Pulmonary artery endothelial cell (primary cell): Measurements from ENCODE around the gene EDAR. TPM values are rescaled to one million over a fixed set of nuclear protein-coding genes. Genes with fewer than 3 reads are reported as not detected.
A peak's percentile ranks its signal among the peaks of the same experiment; 100 is the strongest.

Source experiments
- DNase-seq: peaks from one replicate; pipeline ENCODE4 v3.0.0-alpha.2; 2011; ENCODE audit warnings: low read depth, low spot score
- total RNA-seq: library from RNA; depleted of rRNA; stranded (reverse); fragments of >200 nt; gene quantifications from 2 replicates; pipeline ENCODE4 v1.2.3, GENCODE V29; 2014

Gene EDAR
- total RNA-seq, 1 donor from 2014 or later, result not detected

DNA sequence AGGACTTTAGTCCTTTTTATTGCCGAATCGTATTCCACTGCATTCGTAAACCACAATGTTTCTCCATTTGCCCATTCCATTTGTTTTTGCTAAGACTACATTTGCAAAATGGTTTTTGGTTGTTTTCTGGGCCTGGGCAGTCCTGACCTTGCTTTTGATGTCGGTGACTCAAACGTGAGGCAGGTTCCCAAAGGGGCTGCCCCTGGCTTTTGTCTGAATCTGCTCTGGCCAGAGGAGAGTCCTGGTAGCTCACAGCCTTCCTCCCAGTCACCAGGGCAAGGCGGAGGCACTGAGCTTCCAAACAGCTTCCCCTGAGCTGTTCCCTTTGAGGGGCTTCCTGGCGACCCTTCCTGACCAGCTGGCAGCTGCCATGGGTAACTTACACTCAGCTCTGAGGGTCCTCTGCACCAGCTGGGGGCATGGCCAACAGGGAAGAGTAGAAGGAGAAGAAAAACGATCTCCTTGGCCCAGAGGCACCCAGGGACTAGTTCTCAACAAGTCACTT is 47.8 kb downstream of the EDAR start:
- no peak for DNase-seq

DNA sequence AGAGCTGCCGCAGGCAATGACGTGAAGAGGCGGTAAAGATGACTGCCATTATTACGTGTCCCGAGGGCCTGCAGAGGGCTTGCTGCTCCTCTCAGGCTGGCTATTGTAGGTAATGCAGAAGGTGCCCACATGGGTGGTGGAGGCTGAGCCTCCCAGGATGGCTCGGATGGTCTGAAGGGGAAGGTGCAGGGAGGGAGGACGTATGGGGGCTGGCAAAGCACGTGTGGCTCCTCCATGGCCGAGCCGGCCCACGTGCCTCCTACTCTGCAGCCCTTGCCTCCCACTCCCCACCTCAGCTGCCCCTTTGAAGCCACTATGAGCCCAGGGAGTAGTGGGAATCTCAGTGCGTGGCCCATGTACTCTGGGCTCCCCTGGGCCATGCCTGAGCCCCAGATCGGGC is 48.9 kb downstream of the EDAR start:
- no peak for DNase-seq

DNA sequence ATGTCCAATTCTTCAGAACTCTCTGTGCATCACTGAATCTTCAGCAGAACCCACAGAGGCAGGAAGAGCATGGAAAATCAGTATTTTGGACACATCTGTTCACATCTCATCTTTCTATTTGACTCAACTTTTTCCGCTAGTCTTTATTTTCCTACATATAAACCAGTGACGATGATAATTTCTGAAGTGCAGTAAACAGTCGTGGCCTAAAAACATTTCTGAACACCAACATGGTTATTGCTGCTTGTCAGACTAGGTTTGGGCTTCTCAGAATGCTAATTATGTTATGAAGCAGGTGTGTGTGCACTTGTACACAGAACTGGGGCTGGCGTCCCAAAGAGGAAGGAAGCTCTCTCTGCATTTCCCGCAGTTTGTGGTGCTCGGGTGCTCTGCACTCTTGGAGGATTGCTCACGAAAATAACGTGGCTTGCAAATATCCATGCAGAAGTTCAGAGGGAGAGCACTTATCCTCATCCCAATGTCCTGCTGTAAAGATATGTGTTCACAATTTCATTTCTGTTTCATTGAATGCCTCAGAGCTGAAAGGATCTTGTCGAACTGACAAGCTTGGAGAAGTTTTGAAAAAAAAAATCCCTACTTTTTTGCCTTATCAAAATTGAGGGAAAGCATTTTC is 50.8 kb downstream of the EDAR start:
- no peak for DNase-seq

DNA sequence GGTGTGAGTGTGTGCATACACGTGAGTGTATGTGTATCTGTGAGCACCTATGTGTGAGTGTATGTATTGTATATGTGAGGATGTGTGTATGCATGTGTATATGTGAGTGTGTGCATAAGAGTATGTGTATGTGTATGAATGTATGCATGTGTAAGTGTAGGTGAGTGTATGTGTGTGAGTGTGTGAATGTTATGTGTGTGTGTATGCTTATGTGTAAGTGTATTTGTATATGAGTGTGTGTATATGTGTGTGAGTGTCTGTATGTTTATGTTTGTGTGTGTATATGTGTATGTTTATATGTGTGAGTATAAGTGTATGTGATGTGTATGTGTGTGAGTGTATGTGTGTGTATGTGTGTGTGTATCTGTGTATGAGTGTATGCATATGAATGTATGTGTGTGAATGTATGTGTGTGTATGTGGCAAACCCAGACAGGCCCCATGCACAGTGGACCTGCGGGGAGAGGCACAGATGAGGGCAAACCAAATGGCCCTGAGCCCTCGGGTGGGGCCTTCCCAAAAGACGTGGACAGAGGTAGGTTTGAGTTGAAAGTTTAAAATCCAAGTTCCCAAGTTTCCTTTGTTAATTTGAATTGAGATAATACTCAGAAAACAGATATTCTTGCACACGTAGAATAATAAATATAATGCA is 51.5 kb downstream of the EDAR start:
- DNase-seq, result no peak

DNA sequence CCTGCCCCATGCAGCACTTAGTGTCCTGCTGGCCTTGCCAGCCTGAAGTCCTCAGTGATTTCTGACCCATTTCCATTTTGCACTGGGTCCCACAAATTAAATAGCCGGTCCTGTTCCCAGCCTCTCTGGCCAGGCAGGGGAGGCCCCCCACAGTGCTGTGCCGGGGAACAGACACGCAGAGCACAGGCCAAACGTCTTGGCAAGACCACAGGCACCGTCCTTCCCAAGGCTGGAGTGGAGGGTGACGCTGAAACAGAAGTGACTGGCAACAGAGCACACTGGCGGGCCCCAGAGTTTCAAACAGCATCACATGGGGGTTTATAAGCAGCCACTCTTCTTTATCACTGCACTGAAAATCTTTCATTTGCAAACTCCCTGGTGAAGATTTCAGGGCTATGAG is 52.2 kb downstream of the EDAR start:
- DNase-seq, result no peak

DNA sequence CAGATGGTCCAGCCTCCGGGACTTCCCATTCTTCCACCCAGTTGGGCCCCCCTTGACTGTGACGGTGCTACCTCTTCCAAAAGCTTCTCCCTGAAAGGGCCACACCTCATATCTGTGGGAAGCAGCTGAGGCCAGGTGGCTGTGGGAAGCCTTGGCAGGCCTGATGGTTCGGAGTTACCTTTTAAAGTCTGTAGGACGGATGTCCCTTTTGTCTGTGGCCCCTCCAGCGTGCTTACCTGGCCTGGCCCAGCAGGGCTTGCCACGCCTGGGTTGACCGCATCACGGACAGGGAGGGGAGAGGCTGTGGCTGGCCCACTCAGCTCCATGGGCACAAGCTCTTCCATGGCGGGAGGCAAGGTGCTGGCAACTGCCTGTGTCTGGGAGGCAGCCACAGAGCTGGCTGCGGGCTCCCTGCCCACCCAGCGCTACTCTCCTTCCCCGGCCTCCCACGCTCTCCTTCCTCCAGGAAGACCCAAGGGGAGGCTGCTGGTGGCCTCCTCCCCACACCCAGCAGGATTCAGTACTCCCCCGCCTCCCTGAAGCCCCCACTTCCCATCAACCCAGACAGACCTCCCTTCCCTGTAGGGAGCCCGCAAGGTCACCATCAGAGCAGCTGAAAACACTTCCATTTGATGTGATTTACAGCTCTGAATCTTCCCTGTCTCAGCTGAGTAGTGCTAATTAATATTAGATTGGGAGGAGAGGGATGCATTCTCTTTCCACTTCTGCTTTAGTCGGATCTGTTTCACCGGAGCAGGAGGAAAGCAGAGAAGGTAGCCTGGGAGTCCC is 52.8 kb downstream of the EDAR start:
- no peak for DNase-seq

DNA sequence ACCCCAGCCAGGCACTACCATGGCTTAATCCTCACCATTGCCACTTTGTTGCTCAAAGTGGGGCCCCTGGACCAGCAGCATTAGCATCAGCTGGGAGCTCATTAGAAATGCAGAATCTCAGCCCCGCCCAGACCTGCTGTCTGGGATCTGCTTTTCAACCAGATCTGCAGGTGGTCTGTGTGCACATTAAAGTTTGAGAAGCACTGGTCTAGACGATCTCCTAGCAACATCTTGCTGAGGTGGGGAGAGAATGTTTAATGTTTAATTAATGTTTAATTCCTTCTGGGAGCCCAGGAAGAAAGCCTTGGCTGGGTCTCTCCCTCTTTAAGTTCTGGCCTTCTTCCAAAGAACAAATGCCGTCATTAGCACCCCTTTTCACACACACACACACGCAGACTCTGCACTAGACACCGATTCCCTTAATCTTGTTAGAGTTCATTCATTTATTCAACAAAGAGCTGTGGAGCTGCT is 53.7 kb downstream of the EDAR start:
- no peak for DNase-seq

DNA sequence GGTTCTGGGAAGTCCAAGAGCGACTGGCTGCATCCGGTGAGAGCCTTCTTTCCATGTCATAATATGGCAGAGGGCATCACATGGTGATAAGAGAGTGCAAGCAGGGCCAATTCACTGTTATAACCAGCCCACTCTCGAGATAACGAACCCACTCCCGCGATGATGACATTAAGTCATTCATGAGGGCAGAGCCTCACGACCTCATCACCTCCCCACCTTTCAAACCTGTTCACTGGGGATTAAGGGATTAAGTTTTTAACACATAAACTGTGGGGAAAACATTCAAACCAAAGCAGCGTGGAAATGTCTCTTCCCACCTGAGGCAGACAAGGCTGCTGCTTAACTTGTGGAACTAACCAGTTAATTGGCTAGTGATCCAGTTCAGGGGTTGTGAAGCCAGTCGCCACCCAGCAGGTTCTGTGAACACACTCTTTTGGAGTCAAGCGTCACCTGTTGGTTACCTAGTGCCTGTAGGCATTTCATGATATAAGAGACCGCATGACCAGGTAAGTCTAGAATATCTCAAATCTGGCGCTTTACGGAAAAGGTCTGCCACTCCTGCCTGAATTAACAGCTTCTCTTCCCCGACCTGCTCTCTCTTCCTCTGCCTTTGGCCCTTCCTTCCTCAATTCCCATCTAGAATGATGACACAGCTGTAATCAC is 54.3 kb downstream of the EDAR start:
- no peak for DNase-seq

DNA sequence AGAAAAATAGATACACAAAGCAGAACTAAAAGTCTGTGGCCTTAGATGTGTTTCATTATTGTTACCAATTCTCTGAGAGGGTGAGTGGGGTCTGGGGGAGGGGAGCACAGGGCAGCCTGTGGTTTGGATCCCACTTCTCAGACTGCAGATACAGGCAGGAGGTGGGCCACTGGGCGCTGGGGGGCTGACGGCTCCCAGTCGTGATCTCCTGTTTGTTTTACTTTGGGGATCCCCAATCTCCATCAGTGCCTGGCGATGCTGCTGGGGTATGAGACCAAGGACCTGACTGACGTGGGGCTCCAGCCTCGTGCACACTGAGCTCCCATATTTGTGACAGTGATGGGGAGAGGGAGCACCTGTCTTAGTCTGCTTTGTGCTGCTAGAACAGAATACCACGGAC is 54.9 kb downstream of the EDAR start:
- no peak for DNase-seq

DNA sequence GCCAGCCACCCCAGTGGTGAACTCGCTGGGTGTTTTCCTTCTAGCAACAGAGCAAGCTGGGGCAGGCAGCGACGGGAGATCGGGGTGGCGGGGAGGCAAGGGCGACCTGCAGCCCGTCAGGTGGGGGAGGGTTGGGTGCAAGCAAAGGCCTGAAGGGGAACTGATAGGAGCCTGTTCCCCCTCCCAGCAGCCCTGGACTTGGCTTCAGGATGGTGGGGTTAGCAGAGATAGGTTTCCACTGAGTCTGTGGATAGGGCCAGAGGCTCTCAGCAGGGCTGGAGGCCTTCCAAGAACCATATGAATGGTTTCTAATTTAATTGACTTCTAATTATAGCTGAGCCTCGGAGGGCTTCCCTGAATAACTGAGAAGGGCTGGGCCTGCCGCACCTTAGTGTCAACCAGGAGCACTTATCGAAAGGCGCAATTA is 55.3 kb downstream of the EDAR start:
- DNase-seq, result no peak

DNA sequence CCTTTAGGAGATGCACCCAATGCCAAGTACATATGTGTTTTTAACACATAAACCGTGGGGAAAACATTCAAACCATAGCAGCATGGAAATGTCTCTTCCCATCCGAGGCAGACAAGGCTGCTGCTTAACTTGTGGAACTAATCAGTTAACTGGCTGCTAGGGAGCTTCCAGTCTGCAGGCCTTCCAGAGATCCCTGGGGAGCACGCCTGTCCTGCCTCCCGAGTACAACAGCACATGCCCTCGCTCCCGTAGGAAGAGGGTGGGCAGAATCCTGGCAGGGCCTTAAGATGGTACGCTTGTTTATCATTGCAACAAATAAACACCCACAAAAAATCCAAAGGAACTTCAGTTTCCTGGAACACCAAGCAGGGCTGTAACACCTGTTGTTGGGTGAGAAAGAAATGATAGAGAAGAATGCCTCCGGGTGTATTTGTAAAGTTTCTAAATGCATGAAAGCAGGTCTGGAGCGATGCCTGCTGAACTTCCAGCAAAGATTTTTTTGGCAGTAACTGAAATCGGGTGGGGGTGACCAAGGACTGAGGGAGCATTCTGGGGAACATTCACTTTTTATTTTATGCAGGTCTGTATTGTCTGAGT is 56.2 kb downstream of the EDAR start:
- no peak for DNase-seq

DNA sequence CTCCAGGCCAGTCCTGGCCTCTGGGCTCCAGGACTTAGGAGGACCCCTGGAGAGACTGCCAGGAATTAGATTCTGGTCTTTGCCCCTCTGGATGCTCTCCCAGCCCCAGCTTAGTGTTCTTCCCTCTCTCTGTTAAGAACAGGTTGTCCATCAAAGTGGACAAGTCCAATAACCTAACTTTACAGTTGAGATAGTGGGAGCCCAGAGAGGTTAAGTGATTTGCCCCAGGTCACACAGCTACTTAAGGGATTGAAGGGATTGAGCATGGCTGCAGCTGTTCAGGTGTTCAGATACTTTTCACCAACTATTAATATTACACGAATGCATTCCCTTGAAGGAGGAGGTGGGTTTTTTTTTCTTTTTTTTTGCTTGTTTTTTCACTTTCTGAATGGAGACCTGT is 57.6 kb downstream of the EDAR start:
- no peak for DNase-seq

DNA sequence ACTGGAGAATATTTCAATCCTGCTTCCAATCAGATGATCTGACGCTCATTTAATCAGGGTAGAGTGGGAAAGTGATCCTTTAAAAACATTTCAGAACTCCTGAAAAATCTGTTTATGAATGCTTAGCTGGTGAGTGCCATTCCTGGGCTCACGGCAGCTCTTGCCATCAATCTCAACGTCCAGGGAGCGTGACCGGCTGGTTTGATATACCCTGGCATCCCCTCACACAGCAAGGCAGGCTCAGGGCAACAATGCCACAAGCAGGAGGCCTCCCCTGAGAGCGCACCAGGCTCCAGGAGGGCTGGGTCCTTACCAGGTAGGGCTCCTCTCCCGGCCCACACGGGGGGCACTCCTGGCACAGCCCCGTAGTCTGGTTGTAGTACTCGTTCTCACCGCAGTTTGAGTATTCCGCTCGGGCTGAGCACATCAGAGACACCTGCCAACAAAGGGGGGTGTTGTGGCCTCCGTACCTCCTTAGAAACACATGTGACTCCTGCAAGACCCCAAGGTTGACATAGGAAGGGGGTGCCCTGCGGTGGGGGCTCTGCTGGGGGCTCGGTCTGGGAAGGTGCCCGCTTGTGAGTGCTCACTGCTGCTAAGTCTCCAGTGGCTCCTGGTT is 59.1 kb downstream of the EDAR start:
- DNase-seq, result no peak

DNA sequence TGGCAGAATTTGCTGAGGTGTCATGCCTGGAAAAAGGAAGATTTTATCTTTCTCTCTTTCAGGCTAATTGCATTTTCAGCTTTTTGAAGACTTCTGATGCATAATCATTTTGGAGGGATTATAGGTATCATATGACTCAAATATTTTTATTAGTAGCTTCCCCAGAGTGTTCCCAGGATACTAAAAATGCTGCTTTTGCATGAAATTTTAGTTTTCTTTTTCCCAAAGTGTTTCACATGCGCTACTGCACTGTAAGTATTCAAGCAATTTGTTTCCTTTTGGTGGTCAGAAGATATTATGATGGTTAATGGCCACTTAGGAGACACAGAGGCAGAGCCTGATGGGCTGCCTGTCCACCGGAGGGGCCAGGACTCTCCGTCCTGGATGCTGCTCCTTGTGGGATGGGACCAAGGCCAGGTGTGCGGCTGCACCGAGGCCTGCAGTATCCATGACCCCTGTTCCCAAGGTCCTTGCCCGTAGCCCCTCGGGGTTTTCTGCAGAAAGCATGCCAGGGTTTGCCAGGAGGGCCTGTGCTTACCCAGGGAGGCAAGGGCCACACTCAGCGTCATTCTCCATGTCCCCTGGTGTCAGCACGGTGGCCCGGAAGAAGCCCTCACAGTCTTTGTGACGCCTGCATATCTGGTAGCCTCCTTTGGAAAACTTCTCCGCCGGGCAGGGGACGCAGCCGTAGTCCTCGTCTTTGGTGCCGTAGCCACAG is 60.2 kb downstream of the EDAR start:
- DNase-seq, result no peak

DNA sequence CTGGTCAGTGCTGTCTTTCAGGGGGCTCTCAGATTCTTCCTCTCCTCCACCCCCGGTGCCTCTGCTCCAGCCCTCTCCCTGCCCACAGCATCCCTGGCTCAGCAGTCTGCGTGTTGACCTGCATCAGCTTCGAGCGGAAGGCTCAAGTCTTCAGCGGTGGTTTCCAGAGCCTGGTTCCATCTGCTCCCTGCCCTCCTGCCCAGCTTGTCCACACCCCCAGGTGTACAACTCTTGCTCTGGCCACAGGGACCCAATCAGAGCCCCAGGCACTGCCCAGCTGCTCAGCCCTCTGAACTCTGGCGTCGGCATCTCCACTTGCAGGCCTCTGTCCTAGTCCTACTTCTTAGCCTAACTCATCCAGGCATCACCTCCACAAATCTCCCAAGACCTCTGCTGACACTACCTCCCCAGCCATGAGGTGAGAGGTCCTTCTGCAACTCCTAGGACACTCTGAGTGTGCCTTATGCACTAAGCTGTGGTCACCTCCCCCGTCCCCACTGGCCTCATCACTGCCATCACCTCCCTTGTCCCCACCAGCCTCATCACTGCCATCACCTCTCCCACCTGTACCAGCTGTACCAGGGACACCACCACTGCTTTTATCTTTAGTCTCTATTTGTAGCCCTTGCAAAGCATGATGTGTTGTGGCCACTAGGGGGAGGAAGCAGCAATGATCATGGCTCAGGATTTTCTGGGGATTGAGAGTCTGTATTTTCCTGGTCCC is 60.9 kb downstream of the EDAR start:
- DNase-seq, result peak; percentile 15

DNA sequence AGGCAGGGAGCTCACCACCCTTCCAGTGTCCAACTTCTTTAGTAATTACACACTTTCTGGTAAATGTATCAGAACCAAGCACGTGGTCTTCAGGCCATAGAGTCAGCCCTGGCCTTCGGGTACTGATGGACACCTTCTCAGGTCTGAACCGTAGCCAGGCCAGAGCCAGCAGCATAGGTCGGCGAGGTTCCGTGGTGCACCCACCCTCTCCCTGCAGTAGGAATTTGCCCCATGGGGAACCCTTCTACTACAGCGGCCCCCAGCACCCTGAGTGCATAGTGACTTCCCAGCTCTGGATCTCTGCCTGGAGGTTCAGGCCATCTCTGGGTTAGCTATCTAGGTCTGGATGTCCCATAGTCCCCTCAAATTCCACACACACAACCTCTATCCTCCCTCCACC is 61.6 kb downstream of the EDAR start:
- no peak for DNase-seq

DNA sequence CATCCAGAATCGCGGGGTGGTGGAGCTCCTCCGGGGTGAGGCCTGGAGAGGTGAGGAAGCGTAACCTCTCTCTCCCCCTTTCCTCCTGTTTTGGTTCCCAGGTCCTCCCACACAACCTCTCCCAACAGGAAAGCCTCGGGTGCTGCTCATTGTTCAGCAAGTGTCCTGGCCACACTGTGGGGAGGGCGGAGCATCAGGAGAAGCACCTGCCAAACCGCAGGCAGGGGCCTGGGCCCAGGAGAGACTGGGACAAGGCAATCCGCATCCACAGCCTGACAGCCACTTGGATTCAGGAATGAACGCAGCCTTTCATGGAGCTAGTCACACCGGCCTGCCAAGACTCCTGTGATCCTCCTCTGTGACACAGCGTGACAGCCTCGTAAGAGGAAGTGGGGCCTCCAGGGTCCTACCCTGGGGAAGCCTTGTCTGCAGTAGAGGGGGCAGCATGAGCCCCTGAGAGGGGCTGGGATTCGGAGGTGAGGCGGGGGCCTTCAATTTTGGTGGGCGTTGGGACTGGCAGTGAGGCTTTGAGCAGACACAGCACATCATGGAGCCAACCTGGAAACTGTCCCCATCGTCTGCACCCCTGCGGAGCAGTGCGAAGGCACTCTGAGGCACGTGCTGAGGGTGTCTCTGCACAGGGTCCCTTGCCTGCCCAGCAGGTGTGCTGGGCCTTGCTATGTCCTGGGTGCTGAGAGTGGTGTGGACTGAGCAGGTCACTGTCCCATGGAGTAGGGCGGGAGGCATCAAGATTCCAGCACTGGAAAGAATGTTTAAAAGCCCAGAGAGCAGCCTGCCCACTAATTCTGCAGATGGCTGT is 62.2 kb downstream of the EDAR start:
- DNase-seq, result no peak

DNA sequence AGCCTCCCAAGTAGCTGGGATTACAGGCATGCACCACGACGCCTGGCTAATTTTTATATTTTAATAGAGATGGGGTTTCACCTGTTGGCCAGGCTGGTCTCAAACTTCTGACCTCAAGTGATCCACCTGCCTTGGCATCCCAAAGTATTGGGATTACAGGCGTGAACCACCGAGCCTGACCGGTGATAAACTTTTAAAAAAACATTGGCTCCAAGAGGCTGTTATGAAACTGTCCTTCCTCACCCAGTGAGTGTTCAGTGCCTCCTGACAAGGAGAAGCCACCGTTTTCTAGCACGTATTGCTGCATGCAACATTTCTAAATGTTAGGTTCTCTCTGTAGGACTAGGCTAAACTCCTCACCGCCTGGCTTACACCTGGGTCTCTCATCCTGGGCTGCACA is 63.3 kb downstream of the EDAR start:
- DNase-seq, result no peak

DNA sequence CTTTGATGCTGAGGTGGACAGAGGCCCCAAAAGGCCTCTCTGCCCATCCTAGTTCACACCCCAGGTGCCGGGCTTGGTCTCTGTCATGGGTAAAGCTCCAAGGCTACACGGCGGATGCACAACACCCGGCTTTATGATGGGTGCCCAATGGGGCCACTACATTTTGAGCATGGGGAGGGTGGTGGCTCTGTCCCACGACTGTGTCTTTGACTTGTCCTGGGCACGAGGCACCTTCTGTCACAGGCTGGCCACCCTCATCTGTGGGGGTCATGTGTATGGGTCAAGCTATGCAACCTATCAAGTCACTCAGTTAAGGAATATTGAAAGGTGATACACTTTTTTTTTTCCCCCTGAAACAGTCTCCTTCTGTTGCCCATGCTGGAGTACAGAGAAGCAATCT is 63.7 kb downstream of the EDAR start:
- no peak for DNase-seq
